HG02678 (cell line): Measurements from ENCODE around the gene HRC.

Source experiments
- ATAC-seq: cut with Tn5 transposase; IDR thresholded peaks from one replicate; pipeline ENCODE4 v1.9.1; 2021; ENCODE audit warnings: mild to moderate bottlenecking, moderate library complexity; ENCODE audit not compliant: unreplicated experiment

The HRC gene

GRCh38 chr19:49117677-49118564 lies 37.3 kb downstream of the HRC start:
- no peak for ATAC-seq

GRCh38 chr19:49116544-49116943 lies 38.7 kb downstream of the HRC start:
- no peak for ATAC-seq

- ATAC-seq = no peak
Measured at GRCh38 chr19:49114630-49115363, 40.4 kb downstream of the HRC start.

GRCh38 chr19:49113762-49114629 lies 41.2 kb downstream of the HRC start, which contains the start of gene LIN7B:
Gene LIN7B (plus strand): TSS chr19:49114370. CDS start chr19:49114405, 35 bp downstream.
- peak; percentile 61 for ATAC-seq

- ATAC-seq = no peak
Measured at GRCh38 chr19:49111218-49111998, 43.8 kb downstream of the HRC start.

- ATAC-seq = no peak
Measured at GRCh38 chr19:49110567-49110966, 44.6 kb downstream of the HRC start.

- no peak for ATAC-seq
Measured at GRCh38 chr19:49109569-49110233, 45.5 kb downstream of the HRC start.

- ATAC-seq = no peak
Measured at GRCh38 chr19:49109051-49109450, 46.1 kb downstream of the HRC start.

GRCh38 chr19:49107625-49108459 lies 47.4 kb downstream of the HRC start:
- ATAC-seq = no peak

GRCh38 chr19:49106648-49107135 lies 48.5 kb downstream of the HRC start:
- ATAC-seq = no peak

GRCh38 chr19:49104229-49104864 lies 50.8 kb downstream of the HRC start:
- no peak for ATAC-seq

GRCh38 chr19:49103331-49104085 lies 51.7 kb downstream of the HRC start:
- ATAC-seq = no peak

- no peak for ATAC-seq
Measured at GRCh38 chr19:49102303-49102702, 52.9 kb downstream of the HRC start.
